ENCODE results near the gene C11orf91. TPM values are rescaled to one million over a fixed set of nuclear protein-coding genes. Genes with fewer than 3 reads are reported as not detected.

Gene C11orf91
- total and polyA plus RNA-seq, 2 of the 8 experiments (the other 6 are each of a cell fraction or from before 2014, with no cell fraction given) = not detected

DNA sequence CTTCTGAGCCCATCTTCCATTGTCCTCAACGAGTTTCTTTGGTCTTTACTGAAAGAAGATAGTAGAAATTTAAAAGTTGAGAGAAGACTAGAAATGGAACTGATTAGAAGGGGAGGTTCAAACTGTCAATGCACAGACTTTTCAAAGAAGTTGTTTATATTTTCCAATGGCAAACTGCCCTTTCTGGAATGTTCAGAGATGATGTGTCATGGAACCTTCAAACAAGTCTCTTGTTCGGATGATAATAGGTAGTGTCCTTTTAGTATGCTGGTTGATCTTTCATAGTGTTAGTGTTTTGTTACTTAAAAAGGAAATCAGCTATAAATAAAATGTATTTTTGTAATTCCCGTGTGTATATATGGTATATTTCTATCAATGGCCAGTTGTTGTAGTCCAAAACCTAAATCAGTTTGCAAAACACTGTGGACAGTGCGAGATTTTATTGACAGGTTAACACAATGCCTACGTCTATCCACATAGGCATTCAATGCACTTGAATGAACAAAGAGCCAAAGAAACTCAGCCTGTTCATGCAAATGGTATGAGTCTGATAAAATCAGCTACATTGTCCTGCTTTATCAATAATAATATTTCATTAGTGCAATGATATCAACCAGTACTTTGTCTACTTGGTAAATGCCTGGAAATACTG is 30.9 kb downstream of the C11orf91 start:
- no peak overlapping the region for H3K27ac ChIP-seq (ENCODE audit: low read depth, low read length)
- H3K4me2 ChIP-seq (ENCODE audit: insufficient read depth in 1 of 2, low read depth in 2 of 2, low read length in 2 of 2) = peak overlapping the region in 1 of 2 experiments; percentile 45; a peak in 1 of 4 replicates
- H3K23me2 ChIP-seq (ENCODE audit: low read depth, low read length) = no peaks in the 10 kb centered on the region
- H4K20me1 ChIP-seq (replicated peaks in 1 of 2; ENCODE audit: control insufficient read depth in 1 of 2, insufficient read depth in 2 of 2, low read length in 2 of 2) = no peaks in the 10 kb centered on the region
- H3K9me3 ChIP-seq (ENCODE audit: insufficient read depth in 2 of 2, low read depth in 1 of 2, low read length in 1 of 2) = no peaks in the 10 kb centered on the region
- 88% methylated on average over 5 of the region's 5 CpGs; no CpG with 5 or more reads in 1 of the 2 experiments for WGBS, 2 experiments (ENCODE audit: extremely low coverage in 1 of 2, insufficient coverage in 1 of 2, insufficient read length in 1 of 2, insufficient replicate concordance in 2 of 2, low coverage in 1 of 2, low lambda C conversion rate in 2 of 2, missing lambda C conversion rate in 1 of 2)
- H2BK120ac ChIP-seq (replicated peaks; ENCODE audit: low read depth, low read length) = peak overlapping the region; percentile 16
- DNase-seq (ENCODE audit: low read depth in 1 of 2, low spot score in 2 of 2) (no peak), FAIRE-seq (no peak)
- H3K36me3 ChIP-seq (ENCODE audit: control insufficient read depth in 2 of 4, insufficient read depth in 4 of 4, low read length in 3 of 4) = no peaks in the 10 kb centered on the region
- H3K14ac ChIP-seq (ENCODE audit: insufficient read length) = no peak overlapping the region
- peaks cover 0 to 18% (median 14%) of the 10 kb centered on the region in 4 experiments; a peak in 6 of 7 replicates for H3K4me1 ChIP-seq (replicated peaks in 1 of 4; ENCODE audit: control insufficient read depth in 3 of 4, insufficient read depth in 4 of 4, low read length in 3 of 4)
- no peak overlapping the region for H3K56ac ChIP-seq (replicated peaks; ENCODE audit: insufficient read length, low read depth, low read length)
- H2AFZ ChIP-seq (ENCODE audit: low read length) = no peak overlapping the region
- no peak overlapping the region for H2BK15ac ChIP-seq (ENCODE audit: low read length)
- no peak overlapping the region; the same call in 1 of the 2 replicates for H2AK5ac ChIP-seq (ENCODE audit: low read depth, low read length)
- no peak overlapping the region for H3K4ac ChIP-seq (replicated peaks; ENCODE audit: insufficient read length, low read depth, low read length)
- H3K79me2 ChIP-seq (ENCODE audit: control insufficient read depth in 1 of 2, insufficient read depth in 2 of 2, low read length in 2 of 2) = no peaks in the 10 kb centered on the region
- H4K8ac ChIP-seq (ENCODE audit: extremely low read depth, insufficient read depth, low read length) = no peak overlapping the region
- H2BK20ac ChIP-seq (ENCODE audit: low read length) = no peak overlapping the region
- no peaks in the 10 kb centered on the region for H3K79me1 ChIP-seq (ENCODE audit: low read depth, low read length)
- no peak overlapping the region; the same call in 1 of the 2 replicates for H2BK5ac ChIP-seq (ENCODE audit: low read depth, low read length)
- H4K5ac ChIP-seq (ENCODE audit: insufficient read length, low read depth, low read length) = peak overlapping the region; percentile 81
- no peaks in the 10 kb centered on the region; a peak in 1 of 7 replicates for H3K27me3 ChIP-seq (replicated peaks in 1 of 4; ENCODE audit: control insufficient read depth in 3 of 4, extremely low read depth in 1 of 4, insufficient read depth in 3 of 4, low read length in 3 of 4)
- 0 out of 2 replicates have a peak overlapping the region, but pooled peaks have one; percentile 26 for H3K18ac ChIP-seq (ENCODE audit: extremely low read depth, low read length)
- POLR2A ChIA-PET (ENCODE audit: partially characterized antibody) = interaction anchor here (0.6 kb wide), 1 partner anchor 149 kb away, joined by 4 read pairs; no protein-coding TSS in a partner anchor
- H3K4me3 ChIP-seq (ENCODE audit: extremely low read depth in 1 of 4, insufficient read depth in 2 of 4, low read depth in 3 of 4, low read length in 4 of 4) = no peak overlapping the region
- no peak overlapping the region for H2BK12ac ChIP-seq (ENCODE audit: low read depth, low read length)
- H3K23ac ChIP-seq (ENCODE audit: insufficient read length) = no peak overlapping the region
- H4K91ac ChIP-seq (replicated peaks; ENCODE audit: insufficient read length, low read length) = no peak overlapping the region
- H3K9ac ChIP-seq (replicated peaks in 1 of 4; ENCODE audit: extremely low read depth in 1 of 4, low read depth in 3 of 4, low read length in 3 of 4) = no peak overlapping the region
- CTCF ChIA-PET (ENCODE audit: partially characterized antibody) = interaction anchor here (0.6 to 2.5 kb wide), 4 partner anchors 11 to 322 kb away, joined by 4 to 8 read pairs (median 5); no protein-coding TSS in a partner anchor
- TF ChIP-seq, protein P1, sequence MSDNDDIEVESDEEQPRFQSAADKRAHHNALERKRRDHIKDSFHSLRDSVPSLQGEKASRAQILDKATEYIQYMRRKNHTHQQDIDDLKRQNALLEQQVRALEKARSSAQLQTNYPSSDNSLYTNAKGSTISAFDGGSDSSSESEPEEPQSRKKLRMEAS (IDR thresholded peaks at IDR 0.05) = no peak
- no peak for TF ChIP-seq TCF12 (IDR thresholded peaks at IDR 0.05; ENCODE audit: low read depth, low read length)
- TF ChIP-seq BACH1 (IDR thresholded peaks at IDR 0.05; ENCODE audit: low read length) = no peak
- TF ChIP-seq NRF1 (IDR thresholded peaks at IDR 0.05; ENCODE audit: low read depth, low read length) = no peak
- no peak for TF ChIP-seq RBBP5 (IDR thresholded peaks at IDR 0.05; ENCODE audit: borderline replicate concordance, low read depth, low read length)
- no peak for TF ChIP-seq KDM4A (IDR thresholded peaks at IDR 0.05; ENCODE audit: low read depth, low read length, severe bottlenecking)
- TF ChIP-seq FOSL1 (IDR thresholded peaks at IDR 0.05; ENCODE audit: insufficient read depth, low read depth, low read length) = no peak
- TF ChIP-seq, protein P2, sequence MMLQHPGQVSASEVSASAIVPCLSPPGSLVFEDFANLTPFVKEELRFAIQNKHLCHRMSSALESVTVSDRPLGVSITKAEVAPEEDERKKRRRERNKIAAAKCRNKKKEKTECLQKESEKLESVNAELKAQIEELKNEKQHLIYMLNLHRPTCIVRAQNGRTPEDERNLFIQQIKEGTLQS (IDR thresholded peaks at IDR 0.05; ENCODE audit: insufficient read depth, low read depth, low read length) = no peak
- TF ChIP-seq SP1 (IDR thresholded peaks at IDR 0.05; ENCODE audit: low read depth, low read length) = no peak
- TF ChIP-seq YY1 (IDR thresholded peaks at IDR 0.05; ENCODE audit: low read depth, low read length) = no peak

Data from H1 (cell line).